ENCODE measurements around the gene DCLRE1C.
"Not testable (repeated sequence)": the region's sequence is repeated elsewhere in the genome, so short reads cannot be mapped to it uniquely, and the experiment has no call there.

DCLRE1C gene

DNA sequence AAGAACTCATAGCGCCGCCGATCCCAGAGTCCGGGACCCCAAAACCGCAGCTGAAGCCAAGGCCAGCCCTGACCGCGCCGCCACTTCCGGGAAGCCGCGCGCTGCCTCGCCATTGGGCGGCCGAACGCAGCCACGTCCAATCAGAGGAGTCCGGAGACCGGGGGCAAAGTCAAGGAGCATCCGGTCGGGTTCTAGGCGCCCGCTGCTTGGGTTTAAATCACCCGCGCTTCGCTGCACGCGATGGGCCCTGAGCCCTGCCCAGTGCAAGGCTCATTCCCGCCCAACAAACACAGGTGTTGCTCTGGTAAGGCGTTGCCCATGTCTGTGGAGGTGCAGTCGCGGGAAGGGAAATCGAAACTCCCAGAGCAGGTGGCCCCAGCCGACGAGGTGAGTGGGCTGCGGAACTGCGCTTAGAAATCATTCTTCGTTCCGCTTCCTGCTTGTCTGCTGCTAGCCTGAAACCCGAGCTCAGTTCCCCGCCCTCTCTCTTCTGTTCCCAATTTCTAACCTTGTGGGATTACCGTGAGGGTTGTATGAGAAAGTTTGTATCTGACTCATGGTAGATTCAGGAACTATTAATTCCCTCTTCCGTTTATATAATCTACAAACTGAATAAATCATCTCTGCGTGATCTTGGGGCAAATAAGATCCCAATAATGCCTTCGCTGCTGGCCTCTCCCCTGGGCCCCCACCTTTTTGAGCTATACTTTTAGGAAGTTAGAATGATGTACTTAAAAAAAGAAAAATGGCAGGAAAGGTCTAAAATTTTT lies at the start of gene DCLRE1C:
TSS of gene DCLRE1C (minus strand) at position 96 of the 770 bp plus-strand sequence. CDS start at position 10, 86 bp downstream.
- peak within 1 kb of the TSS; percentile 53 for H3K4me3 ChIP-seq (ENCODE audit: low read depth, low read length)

GRCh38 chr10:14995964-14996565 lies 42.2 kb upstream of the DCLRE1C start:
- H3K4me3 ChIP-seq (ENCODE audit: low read depth, low read length), result no peak overlapping the region

DNA sequence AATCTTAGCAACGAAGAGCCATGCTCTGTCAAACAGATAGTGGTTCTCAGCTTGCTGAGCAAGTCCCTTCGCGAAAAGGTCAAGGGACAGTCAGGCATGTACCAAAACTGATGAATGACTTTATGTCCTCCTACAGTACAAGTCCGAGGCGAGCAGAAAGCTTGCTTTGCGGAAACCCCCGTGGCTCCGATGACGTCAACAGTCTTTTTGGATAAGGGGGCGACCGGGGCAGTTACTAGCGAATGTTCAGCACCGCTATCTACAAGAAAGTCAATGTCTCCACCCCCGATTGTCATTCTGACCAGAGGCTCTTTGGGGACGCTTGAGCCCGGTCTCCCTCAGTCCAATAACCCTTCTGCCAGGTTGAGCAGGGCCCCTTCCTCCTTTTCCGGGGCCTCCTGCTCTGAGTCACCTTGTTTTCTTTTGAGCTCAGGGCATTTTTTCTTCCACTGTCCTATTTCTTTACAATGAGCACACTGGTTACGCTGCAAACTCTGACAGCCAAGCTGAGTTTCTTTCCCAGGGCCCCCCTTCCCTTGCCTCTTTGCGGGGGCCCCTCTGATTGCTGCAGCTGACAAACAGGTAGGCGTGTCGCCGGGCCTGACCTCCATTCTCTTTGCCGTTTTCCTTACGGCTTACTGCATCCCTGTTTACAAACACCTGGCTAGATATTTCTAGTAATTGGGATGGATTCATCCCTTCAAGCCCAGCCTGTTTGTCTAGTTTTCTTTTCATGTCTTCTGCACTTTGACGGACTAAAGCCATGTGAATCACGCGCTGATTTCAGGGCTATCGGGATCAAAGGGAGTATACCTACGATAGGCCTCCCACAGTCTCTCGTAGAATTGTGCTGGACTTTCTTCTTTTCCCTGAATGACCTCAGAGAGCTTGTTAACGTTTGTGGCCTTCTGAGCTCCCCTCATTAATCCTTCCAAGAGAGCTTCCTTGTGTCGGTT lies 39.9 kb upstream of the DCLRE1C start:
- not testable (repeated sequence) for H3K4me3 ChIP-seq (ENCODE audit: low read depth, low read length)

DNA sequence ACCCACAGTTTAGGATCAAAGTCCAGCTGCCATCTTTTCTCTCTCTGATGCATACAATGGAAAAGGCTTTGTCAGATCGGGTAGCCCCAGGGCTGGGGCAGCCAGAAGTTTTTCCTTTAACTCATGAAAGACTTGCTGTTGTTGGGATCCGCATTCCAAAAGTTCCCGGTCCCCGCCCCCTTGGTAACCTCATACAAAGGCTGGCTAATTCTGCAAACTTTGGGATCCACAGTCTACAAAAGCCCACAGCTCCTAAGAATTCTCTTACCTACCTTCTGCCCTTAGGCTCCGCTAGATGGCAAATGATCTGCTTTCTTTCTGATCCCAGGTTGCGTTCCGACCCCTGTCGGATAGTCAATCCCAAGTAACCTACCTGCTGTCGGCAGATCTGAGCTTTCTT lies 38.4 kb upstream of the DCLRE1C start:
- H3K4me3 ChIP-seq (ENCODE audit: low read depth, low read length), result not testable (repeated sequence)

GRCh38 chr10:14991035-14991749 lies 37.3 kb upstream of the DCLRE1C start:
- not testable (repeated sequence) for H3K4me3 ChIP-seq (ENCODE audit: low read depth, low read length)

DNA sequence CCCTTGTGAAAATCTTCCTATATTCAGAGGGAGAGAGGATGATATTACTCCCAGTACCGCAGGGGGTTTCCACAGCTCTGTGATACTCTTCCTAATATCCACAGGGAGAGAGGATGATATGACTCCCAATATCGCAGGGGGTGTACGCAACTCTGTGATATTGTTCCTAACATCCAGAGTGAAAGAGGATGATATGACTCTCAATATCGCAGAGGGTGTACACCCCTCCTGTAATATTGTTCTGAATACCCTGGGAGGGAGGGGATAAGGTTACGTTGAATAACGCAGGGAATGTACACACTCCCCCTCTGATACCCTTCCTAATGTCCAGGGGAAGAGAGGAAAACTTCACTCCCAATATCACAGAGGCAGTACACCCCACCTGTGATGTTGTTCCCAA lies 35.7 kb upstream of the DCLRE1C start:
- H3K4me3 ChIP-seq (ENCODE audit: low read depth, low read length), result not testable (repeated sequence)

GRCh38 chr10:14982744-14983143 lies 28.8 kb upstream of the DCLRE1C start:
- no peak overlapping the region for H3K4me3 ChIP-seq (ENCODE audit: low read depth, low read length)

GRCh38 chr10:14975672-14976273 lies 21.9 kb upstream of the DCLRE1C start:
- no peak overlapping the region for H3K4me3 ChIP-seq (ENCODE audit: low read depth, low read length)

GRCh38 chr10:14974153-14974998 lies 20.5 kb upstream of the DCLRE1C start:
- H3K4me3 ChIP-seq (ENCODE audit: low read depth, low read length), result not testable (repeated sequence)

DNA sequence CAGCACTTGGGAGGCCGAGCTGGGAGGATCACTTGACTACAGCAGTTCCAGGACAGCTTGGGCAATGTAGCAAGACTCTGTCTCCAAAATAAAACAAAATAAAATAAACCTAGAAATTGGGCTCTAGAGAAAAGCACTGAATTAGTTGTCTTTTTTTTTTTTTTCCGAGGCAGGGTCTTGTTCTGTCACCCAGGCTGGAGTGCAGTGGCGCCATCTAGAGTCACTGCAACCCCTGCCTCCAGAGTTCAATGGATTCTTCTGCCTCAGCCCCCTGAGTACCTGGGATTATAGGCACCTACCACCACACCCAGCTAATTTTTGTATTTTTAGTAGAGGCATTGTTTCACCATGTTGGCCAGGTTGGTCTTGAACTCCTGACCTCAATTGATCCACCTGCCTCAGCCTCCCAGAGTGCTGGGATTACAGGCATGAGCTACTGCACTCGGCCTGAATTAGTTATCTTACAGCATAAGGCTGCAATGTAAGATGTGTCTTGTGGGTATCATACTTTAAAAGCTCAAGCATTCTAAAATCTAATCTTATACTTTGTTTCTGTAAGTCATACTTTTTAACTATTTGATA lies 18.1 kb upstream of the DCLRE1C start:
- no peak overlapping the region for H3K4me3 ChIP-seq (ENCODE audit: low read depth, low read length)

DNA sequence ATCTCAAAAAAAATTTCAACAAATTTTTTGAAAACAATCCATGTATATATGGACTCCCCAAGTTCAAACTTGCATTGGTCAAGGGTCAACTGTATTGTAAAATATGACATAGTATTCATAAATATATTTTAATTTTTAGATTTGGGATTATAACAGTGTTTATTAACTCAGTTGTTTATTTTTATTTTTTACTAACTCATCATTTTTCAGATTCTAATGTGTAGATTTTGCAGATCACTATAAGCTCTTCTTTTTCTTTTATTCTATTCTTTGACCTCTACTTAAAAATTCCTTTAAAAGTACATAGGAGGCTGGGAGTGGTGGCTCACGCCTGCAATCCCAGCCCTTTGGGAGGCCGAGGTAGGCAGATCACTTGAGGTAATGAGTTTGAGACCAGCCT lies 14.0 kb upstream of the DCLRE1C start:
- H3K4me3 ChIP-seq (ENCODE audit: low read depth, low read length), result no peak overlapping the region

GRCh38 chr10:14959221-14960057 lies 5.5 kb upstream of the DCLRE1C start, which contains the start of gene MEIG1:
Gene MEIG1 (plus strand): TSS chr10:14959388. CDS start chr10:14966469, 7,081 bp downstream.
- peak within 1 kb of the TSS; percentile 77 for H3K4me3 ChIP-seq (ENCODE audit: low read depth, low read length)

GRCh38 chr10:14958872-14959220 lies 5.0 kb upstream of the DCLRE1C start:
- H3K4me3 ChIP-seq (ENCODE audit: low read depth, low read length), result peak overlapping the region; percentile 77

DNA sequence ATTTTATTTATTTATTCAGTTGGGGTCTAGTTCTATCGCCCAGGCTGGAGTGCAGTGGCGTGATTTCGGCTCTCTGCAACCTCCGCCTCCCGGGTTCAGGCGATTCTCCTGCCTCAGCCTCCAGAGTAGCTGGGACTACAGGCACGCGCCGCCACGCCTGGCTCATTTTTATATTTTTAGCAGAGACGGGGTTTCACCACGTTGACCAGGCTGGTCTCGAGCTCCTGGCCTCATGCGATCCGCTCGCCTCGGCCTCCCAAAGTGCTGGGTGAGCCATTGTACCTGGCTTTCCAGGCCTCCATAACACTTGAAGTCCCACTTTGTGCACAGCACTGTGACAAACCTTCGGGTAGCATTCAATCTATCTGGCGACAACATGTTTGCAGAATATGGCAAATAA lies 1.0 kb upstream of the DCLRE1C start:
- H3K4me3 ChIP-seq (ENCODE audit: low read depth, low read length), result no peak overlapping the region

GRCh38 chr10:14953424-14954000 lies 384 bp downstream of the DCLRE1C start:
- peak overlapping the region; percentile 53 for H3K4me3 ChIP-seq (ENCODE audit: low read depth, low read length)

- peak overlapping the region; percentile 53 for H3K4me3 ChIP-seq (ENCODE audit: low read depth, low read length)
Observed at GRCh38 chr10:14952851-14953423, 959 bp downstream of the DCLRE1C start.

- no peak overlapping the region for H3K4me3 ChIP-seq (ENCODE audit: low read depth, low read length)
Observed at GRCh38 chr10:14949291-14949690, 4.6 kb downstream of the DCLRE1C start.
